Tibial nerve (tissue), 4 donors: ENCODE data around the gene CAMK1.

Source experiments
- CTCF ChIP-seq, 5 experiments: fragments of 200-600 bp in 3 of 5; fragments of 450-650 bp in 2 of 5; sonication (generic) in 3 of 5; IDR thresholded peaks; one replicate each; pipeline ENCODE4 v1.5.1; 2016 to 2019; ENCODE audit warnings: antibody characterized with exemption in 5 of 5, mild to moderate bottlenecking in 3 of 5, moderate library complexity in 2 of 5
- EP300 ChIP-seq, 2 donors: sonication (generic); formaldehyde crosslinking; IDR thresholded peaks; one replicate each; pipeline ENCODE4 v1.6.1; 2017; ENCODE audit warnings: antibody characterized with exemption in 2 of 2, mild to moderate bottlenecking in 1 of 2
- POLR2A ChIP-seq, 2 donors: fragments of 450-650 bp; IDR thresholded peaks; one replicate each; pipeline ENCODE4 v1.6.1; 2017; ENCODE audit warnings: antibody characterized with exemption in 2 of 2, mild to moderate bottlenecking in 2 of 2, moderate library complexity in 2 of 2

- TF ChIP-seq CTCF (IDR thresholded peaks at IDR 0.05) (no peak), EP300 (IDR thresholded peaks at IDR 0.05) (no peak), POLR2A (IDR thresholded peaks at IDR 0.05) (no peak)
Observed at GRCh38 chr3:9761919-9762318, 7.8 kb downstream of the CAMK1 start.
